Measurements from ENCODE around the gene NR1H4. TPM values are rescaled to one million over a fixed set of nuclear protein-coding genes. Genes with fewer than 3 reads are reported as not detected.

The NR1H4 gene
- total RNA-seq, 1 experiment from 2014 or later = 0.20 TPM

Small RNA genes within 50 kb of the gene (small RNA-seq; reads per million reads assigned to genes)
- gene AC010200.2 = not detected

Other genes with a start within 250 kb of the NR1H4 start
- gene DEPDC4, start 206.8 kb upstream of the NR1H4 start, total RNA-seq (2014; rRNA removed; shearing (Covaris generic)) = 0.23 and 1.1 TPM in 2 replicates
- 17.1 and 19.4 TPM in 2 replicates for gene SCYL2, start 206.7 kb upstream of the NR1H4 start, total RNA-seq (2014; rRNA removed; shearing (Covaris generic))
- gene SLC17A8, start 116.8 kb upstream of the NR1H4 start, total RNA-seq (2014; rRNA removed; shearing (Covaris generic)) = not detected in 2 replicates
- 6.2 and 6.8 TPM in 2 replicates for gene GAS2L3, start 99.8 kb downstream of the NR1H4 start, total RNA-seq (2014; rRNA removed; shearing (Covaris generic))

All from HT-29 (cell line).